ENCODE measurements around the gene THAP4.
"Not testable (repeated sequence)": the region's sequence is repeated elsewhere in the genome, so short reads cannot be mapped to it uniquely, and the experiment has no call there.

The THAP4 gene

DNA sequence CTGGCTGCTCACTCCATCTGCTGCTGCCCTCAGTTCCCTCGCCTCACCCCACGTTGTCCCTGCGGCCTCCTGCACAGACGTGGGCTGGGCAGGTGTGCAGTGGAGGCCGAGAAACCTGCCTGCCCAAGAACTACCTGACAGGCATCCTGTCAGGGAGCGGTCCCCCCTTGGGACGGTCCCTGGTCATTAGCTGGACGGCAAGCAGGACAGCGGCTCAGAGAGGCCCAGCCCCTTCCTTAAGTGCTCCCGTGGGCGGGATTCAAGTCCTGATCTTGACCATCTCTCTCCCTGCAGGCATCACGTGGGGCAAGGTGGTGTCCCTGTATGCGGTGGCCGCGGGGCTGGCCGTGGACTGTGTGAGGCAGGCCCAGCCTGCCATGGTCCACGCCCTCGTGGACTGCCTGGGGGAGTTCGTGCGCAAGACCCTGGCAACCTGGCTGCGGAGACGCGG lies 67.1 kb downstream of the THAP4 start:
- H3K4me1 ChIP-seq (ENCODE audit: insufficient read depth, insufficient read length): peaks cover 10% of the 10 kb centered on the region
- peaks cover 50% of the 10 kb centered on the region for H3K36me3 ChIP-seq (ENCODE audit: insufficient read depth, insufficient read length, low read length)
- no peaks in the 10 kb centered on the region for H3K9me3 ChIP-seq (ENCODE audit: insufficient read depth, low read length)
- H3K27me3 ChIP-seq (ENCODE audit: insufficient read depth, insufficient read length): no peaks in the 10 kb centered on the region
- H3K4me3 ChIP-seq (ENCODE audit: insufficient read length, low read depth): no peak overlapping the region
- no peak for TF ChIP-seq YY1 (IDR thresholded peaks at IDR 0.05; ENCODE audit: insufficient read depth, insufficient read length)
- no peak for TF ChIP-seq SUZ12 (IDR thresholded peaks at IDR 0.05; ENCODE audit: extremely low read depth, insufficient read depth, insufficient read length)
- TF ChIP-seq ZNF274 (IDR thresholded peaks at IDR 0.05; ENCODE audit: low read depth, low read length): no peak
- DNase-seq (ENCODE audit: low read depth, low spot score): no peak
- H3K9ac ChIP-seq (ENCODE audit: insufficient read length, low read depth): no peak overlapping the region

DNA sequence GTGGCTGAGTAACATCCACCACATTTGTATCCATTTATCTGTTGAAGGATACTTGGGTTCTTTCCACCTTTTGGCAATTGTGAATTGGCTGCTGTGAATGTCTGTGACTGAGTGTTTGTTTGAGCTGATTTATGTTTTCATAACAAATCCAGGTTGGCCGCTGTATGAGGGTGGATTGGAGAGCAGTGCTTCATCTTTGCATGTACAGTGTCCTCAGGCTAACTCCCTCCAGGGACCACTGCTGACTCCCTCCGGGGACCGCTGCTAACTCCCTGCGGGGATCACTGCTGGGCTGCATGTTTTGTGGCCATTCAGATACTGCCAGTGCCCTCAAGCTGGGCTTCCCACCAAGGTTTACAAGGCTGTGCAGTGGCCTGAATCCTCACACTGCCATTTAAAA lies 68.2 kb downstream of the THAP4 start:
- Histone ChIP-seq H3K4me3 (ENCODE audit: insufficient read length, low read depth) (no peak overlapping the region), H3K9ac (ENCODE audit: insufficient read length, low read depth) (no peak overlapping the region), H3K9me3 (ENCODE audit: insufficient read depth, low read length) (no peaks in the 10 kb centered on the region), H3K27me3 (ENCODE audit: insufficient read depth, insufficient read length) (no peaks in the 10 kb centered on the region), H3K36me3 (ENCODE audit: insufficient read depth, insufficient read length, low read length) (peaks cover 49% of the 10 kb centered on the region), H3K4me1 (ENCODE audit: insufficient read depth, insufficient read length) (peaks cover 20% of the 10 kb centered on the region)
- no peak for DNase-seq (ENCODE audit: low read depth, low spot score)
- TF ChIP-seq ZNF274 (IDR thresholded peaks at IDR 0.05; ENCODE audit: low read depth, low read length): no peak
- no peak for TF ChIP-seq SUZ12 (IDR thresholded peaks at IDR 0.05; ENCODE audit: extremely low read depth, insufficient read depth, insufficient read length)
- no peak for TF ChIP-seq YY1 (IDR thresholded peaks at IDR 0.05; ENCODE audit: insufficient read depth, insufficient read length)

DNA sequence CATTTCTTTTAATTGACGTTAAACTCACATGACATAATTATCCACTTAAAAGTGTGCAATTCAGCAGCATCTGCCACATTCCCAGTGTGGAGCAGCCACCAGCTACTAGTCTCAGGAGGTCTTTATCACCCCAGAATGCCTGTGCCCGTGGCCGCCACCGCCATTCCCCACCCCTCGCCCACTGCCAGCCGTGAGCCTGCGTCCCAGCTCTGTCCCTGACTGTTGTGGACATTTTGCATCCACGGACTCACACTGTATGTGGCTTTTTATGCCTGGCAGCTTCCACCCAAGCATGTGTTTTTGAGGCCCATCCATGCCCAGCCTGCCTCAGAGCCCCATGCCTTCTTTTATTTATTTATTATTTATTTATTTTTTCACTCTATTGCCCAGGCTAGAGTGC lies 69.2 kb downstream of the THAP4 start:
- H3K36me3 ChIP-seq (ENCODE audit: insufficient read depth, insufficient read length, low read length): peaks cover 49% of the 10 kb centered on the region
- no peak for DNase-seq (ENCODE audit: low read depth, low spot score)

DNA sequence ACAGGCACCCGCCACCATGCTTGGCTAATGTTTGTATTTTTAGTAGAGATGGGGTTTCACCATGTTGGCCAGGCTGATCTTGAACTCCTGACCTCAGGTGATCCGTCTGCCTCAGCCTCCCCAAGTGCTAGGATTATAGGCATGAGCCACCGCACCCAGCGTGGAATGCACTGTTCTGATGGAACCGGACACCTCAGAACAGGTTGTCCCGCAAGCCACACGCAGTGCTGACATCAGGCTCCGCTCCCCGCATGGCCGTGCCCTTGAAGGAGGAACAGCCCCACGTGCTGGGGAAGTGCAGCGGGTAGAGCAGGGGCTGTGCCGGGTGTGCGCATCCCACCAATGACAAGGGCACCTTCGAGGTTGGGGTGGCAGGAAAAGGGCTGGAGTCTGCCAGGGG lies 69.7 kb downstream of the THAP4 start:
- H3K4me1 ChIP-seq (ENCODE audit: insufficient read depth, insufficient read length): peaks cover 24% of the 10 kb centered on the region
- DNase-seq (ENCODE audit: low read depth, low spot score); H3K27me3 ChIP-seq (ENCODE audit: insufficient read depth, insufficient read length); H3K9me3 ChIP-seq (ENCODE audit: insufficient read depth, low read length); H3K9ac ChIP-seq (ENCODE audit: insufficient read length, low read depth); H3K4me3 ChIP-seq (ENCODE audit: insufficient read length, low read depth): not testable (repeated sequence)
- H3K36me3 ChIP-seq (ENCODE audit: insufficient read depth, insufficient read length, low read length): peaks cover 51% of the 10 kb centered on the region

More for the DNA sequence above, 69.2 kb downstream of the THAP4 start:
- Histone ChIP-seq H3K4me1 (ENCODE audit: insufficient read depth, insufficient read length) (peaks cover 23% of the 10 kb centered on the region), H3K9me3 (ENCODE audit: insufficient read depth, low read length) (no peaks in the 10 kb centered on the region), H3K27me3 (ENCODE audit: insufficient read depth, insufficient read length) (no peaks in the 10 kb centered on the region), H3K9ac (ENCODE audit: insufficient read length, low read depth) (no peak overlapping the region), H3K4me3 (ENCODE audit: insufficient read length, low read depth) (no peak overlapping the region)
- TF ChIP-seq ZNF274 (IDR thresholded peaks at IDR 0.05; ENCODE audit: low read depth, low read length): no peak

DNA sequence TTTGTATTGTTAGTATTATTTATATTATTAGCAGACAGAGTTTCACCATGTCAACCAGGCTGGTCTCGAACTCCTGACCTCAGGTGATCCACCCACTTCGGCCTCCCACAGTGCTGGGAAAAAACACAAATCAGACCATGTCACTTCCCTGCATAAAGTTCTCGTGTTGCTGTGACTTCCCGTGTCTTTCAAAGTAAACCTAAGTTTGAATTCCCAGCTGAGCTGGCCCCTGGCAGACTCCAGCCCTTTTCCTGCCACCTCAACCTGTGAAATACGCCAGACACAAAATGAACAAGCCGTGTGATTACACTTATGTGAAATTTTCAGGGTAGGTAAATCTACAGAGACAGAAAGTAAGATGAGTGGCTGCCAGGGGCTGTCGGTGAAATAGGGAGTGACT lies 70.5 kb downstream of the THAP4 start:
- DNase-seq (ENCODE audit: low read depth, low spot score): no peak
- no peaks in the 10 kb centered on the region for H3K27me3 ChIP-seq (ENCODE audit: insufficient read depth, insufficient read length)
- H3K4me3 ChIP-seq (ENCODE audit: insufficient read length, low read depth): no peak overlapping the region
- H3K4me1 ChIP-seq (ENCODE audit: insufficient read depth, insufficient read length): peaks cover 30% of the 10 kb centered on the region
- no peaks in the 10 kb centered on the region for H3K9me3 ChIP-seq (ENCODE audit: insufficient read depth, low read length)
- no peak overlapping the region for H3K9ac ChIP-seq (ENCODE audit: insufficient read length, low read depth)
- TF ChIP-seq SUZ12 (IDR thresholded peaks at IDR 0.05; ENCODE audit: extremely low read depth, insufficient read depth, insufficient read length): no peak
- no peak for TF ChIP-seq ZNF274 (IDR thresholded peaks at IDR 0.05; ENCODE audit: low read depth, low read length)
- no peak for TF ChIP-seq YY1 (IDR thresholded peaks at IDR 0.05; ENCODE audit: insufficient read depth, insufficient read length)
- H3K36me3 ChIP-seq (ENCODE audit: insufficient read depth, insufficient read length, low read length): peaks cover 46% of the 10 kb centered on the region

DNA sequence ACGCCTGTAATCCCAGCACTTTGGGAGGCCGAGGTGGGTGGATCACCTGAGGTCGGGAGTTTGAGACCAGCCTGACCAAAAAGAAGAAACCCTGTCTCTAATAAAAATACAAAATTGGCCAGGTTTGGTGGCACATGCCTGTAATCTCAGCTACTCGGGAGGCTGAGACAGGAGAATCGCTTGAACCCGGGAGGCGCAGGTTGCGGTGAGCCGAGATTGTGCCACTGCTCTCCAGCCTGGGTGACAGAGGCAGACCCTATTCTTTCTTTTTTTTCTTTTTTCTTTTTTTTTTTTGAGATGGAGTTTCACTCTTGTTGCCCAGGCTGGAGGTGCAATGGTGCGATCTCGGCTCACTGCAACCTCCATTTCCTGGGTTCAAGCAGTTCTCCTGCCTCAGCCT lies 70.9 kb downstream of the THAP4 start:
- H3K9me3 ChIP-seq (ENCODE audit: insufficient read depth, low read length); H3K4me3 ChIP-seq (ENCODE audit: insufficient read length, low read depth); H3K9ac ChIP-seq (ENCODE audit: insufficient read length, low read depth); H3K27me3 ChIP-seq (ENCODE audit: insufficient read depth, insufficient read length); DNase-seq (ENCODE audit: low read depth, low spot score): not testable (repeated sequence)
- Histone ChIP-seq H3K36me3 (ENCODE audit: insufficient read depth, insufficient read length, low read length) (peaks cover 42% of the 10 kb centered on the region), H3K4me1 (ENCODE audit: insufficient read depth, insufficient read length) (peaks cover 28% of the 10 kb centered on the region)

DNA sequence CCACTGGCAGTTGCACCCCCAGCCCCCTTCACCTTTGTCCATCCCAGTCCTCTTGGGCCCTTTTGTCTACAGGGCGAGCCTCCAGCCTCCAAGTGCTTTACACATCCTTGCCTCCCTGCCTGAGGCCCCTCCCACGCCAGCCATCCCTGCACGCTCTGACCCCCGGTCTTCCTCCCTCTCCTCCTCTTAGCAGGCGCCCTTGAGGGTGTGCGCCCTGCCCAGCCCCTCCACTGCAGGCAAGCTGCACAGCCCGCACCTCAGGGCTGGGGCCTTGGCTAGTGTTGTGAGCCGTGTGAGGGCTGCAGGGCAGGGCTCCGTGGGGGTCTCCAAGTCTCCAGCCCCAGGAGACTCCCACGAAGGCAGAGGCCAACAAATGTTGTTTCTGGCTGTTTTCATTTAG lies 71.5 kb downstream of the THAP4 start:
- no peak overlapping the region for H3K4me3 ChIP-seq (ENCODE audit: insufficient read length, low read depth)
- peaks cover 33% of the 10 kb centered on the region for H3K4me1 ChIP-seq (ENCODE audit: insufficient read depth, insufficient read length)
- DNase-seq (ENCODE audit: low read depth, low spot score): no peak
- TF ChIP-seq SUZ12 (IDR thresholded peaks at IDR 0.05; ENCODE audit: extremely low read depth, insufficient read depth, insufficient read length): no peak
- TF ChIP-seq ZNF274 (IDR thresholded peaks at IDR 0.05; ENCODE audit: low read depth, low read length): no peak
- TF ChIP-seq YY1 (IDR thresholded peaks at IDR 0.05; ENCODE audit: insufficient read depth, insufficient read length): no peak
- H3K36me3 ChIP-seq (ENCODE audit: insufficient read depth, insufficient read length, low read length): peaks cover 41% of the 10 kb centered on the region
- no peaks in the 10 kb centered on the region for H3K27me3 ChIP-seq (ENCODE audit: insufficient read depth, insufficient read length)
- no peak overlapping the region for H3K9ac ChIP-seq (ENCODE audit: insufficient read length, low read depth)
- H3K9me3 ChIP-seq (ENCODE audit: insufficient read depth, low read length): no peaks in the 10 kb centered on the region

DNA sequence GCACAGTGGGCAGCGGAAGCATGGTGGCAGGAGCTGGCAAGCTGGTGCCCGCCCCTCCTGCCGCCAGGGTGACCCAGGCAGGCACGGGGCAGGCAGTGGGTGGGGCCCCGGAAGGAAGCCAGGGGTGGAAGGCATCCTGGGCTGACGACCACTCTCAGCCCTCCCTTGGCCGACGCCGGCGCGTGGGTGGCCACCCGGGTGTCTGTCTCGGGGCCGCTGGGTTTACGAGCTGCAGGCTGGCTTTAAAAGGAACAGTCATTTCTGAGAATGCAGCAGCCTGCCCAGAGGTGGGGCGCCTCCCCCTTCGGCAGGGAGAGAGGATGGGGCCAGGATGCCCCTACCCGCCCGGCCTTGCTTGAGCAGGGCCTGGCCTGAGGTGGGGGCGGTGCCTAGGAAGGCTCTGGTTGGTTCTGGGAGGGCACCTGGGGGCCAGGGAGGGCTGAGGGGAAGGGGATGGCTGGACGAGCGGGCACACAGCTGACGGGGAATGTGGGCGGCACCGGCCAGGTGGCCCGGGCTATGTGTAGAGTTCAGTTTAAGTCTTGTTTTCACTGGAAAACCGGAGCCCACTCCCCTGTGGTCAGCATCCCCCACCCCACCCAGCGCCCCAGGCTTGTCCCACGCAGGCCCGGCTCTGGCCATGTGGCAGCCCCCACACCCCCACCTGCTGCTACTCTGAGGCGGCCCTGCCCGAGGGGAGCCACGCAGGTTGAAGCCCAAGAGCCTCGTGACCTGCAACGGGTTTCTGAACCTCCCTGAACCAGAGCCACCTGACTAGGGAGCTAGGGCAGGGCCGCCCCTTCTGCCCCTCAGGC lies 72.2 kb downstream of the THAP4 start:
- Histone ChIP-seq H3K9ac (ENCODE audit: insufficient read length, low read depth) (no peak overlapping the region), H3K4me3 (ENCODE audit: insufficient read length, low read depth) (no peak overlapping the region), H3K27me3 (ENCODE audit: insufficient read depth, insufficient read length) (peaks cover 3% of the 10 kb centered on the region), H3K9me3 (ENCODE audit: insufficient read depth, low read length) (no peaks in the 10 kb centered on the region), H3K4me1 (ENCODE audit: insufficient read depth, insufficient read length) (peaks cover 38% of the 10 kb centered on the region), H3K36me3 (ENCODE audit: insufficient read depth, insufficient read length, low read length) (peaks cover 45% of the 10 kb centered on the region)
- TF ChIP-seq SUZ12 (IDR thresholded peaks at IDR 0.05; ENCODE audit: extremely low read depth, insufficient read depth, insufficient read length) (no peak), ZNF274 (IDR thresholded peaks at IDR 0.05; ENCODE audit: low read depth, low read length) (no peak), YY1 (IDR thresholded peaks at IDR 0.05; ENCODE audit: insufficient read depth, insufficient read length) (no peak)
- no peak for DNase-seq (ENCODE audit: low read depth, low spot score)

All from NT2/D1 (cell line).